PC-9 (cell line): ENCODE data around the gene WDR7.

Experiments used
- CTCF ChIP-seq: fragments of 200-600 bp; sonication (generic); conservative IDR thresholded peaks from 2 replicates; pipeline ENCODE4 v1.6.1; 2017; ENCODE audit warnings: mixed run types, antibody characterized with exemption, mild to moderate bottlenecking, moderate library complexity
- EZH2 ChIP-seq: fragments of 200-600 bp; sonication (generic); IDR thresholded peaks from 2 replicates; pipeline ENCODE4 v1.8.0; 2017; ENCODE audit warnings: antibody characterized with exemption, low read depth

DNA sequence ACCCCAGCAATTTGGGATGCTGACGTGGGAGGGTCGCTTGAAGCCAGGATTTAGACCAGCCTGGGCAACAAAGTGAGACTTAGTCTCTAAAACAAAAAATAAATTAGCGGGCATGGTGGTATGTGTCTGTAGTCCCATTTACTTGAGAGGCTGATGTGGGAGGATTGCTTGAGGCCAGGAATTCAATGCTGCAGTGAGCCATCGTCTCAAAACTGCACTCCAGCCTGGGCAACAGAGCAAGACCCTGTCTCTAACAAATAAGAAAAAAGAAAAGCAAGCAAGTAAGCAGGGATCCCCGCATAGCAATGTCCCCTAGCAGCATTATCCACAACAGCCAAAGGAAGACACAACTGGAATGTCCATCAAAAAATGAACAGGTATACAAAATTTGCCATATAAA is 16.2 kb upstream of the WDR7 start:
- TF ChIP-seq CTCF (no peak), EZH2 (no peak)
